Rectal smooth muscle tissue (tissue), 1 donor: ENCODE data around the gene MACROD2.
"Not testable (repeated sequence)": the region's sequence is repeated elsewhere in the genome, so short reads cannot be mapped to it uniquely, and the experiment has no call there.

Experiments
- H3K27ac ChIP-seq: one replicate; pipeline ENCODE4 v1.7.0; 2013; ENCODE audit warnings: low read depth, low read length, inconsistent platforms
- H3K27me3 ChIP-seq: one replicate; pipeline ENCODE4 v1.7.0; 2013; ENCODE audit warnings: low read length; ENCODE audit not compliant: control insufficient read depth, insufficient read depth
- H3K36me3 ChIP-seq: one replicate; pipeline ENCODE4 v1.7.0; 2013; ENCODE audit warnings: low read length; ENCODE audit not compliant: control insufficient read depth, insufficient read depth
- H3K4me1 ChIP-seq: one replicate; pipeline ENCODE4 v1.7.0; 2013; ENCODE audit warnings: low read length; ENCODE audit not compliant: control insufficient read depth, insufficient read depth
- H3K4me3 ChIP-seq: one replicate; pipeline ENCODE4 v1.7.0; 2013; ENCODE audit warnings: low read length
- H3K9ac ChIP-seq: one replicate; pipeline ENCODE4 v1.7.0; 2013; ENCODE audit warnings: low read length

Gene MACROD2

GRCh38 chr20:15496501-15497039 lies 1501.3 kb downstream of the MACROD2 start:
- H3K36me3 ChIP-seq, result no peaks in the 10 kb centered on the region
- H3K27ac ChIP-seq, result no peak overlapping the region
- no peaks in the 10 kb centered on the region for H3K27me3 ChIP-seq
- no peak overlapping the region for H3K9ac ChIP-seq
- no peak overlapping the region for H3K4me3 ChIP-seq
- H3K4me1 ChIP-seq, result no peaks in the 10 kb centered on the region

- Histone ChIP-seq H3K4me3 (no peak overlapping the region), H3K27ac (no peak overlapping the region), H3K9ac (no peak overlapping the region), H3K27me3 (no peaks in the 10 kb centered on the region), H3K4me1 (no peaks in the 10 kb centered on the region), H3K36me3 (no peaks in the 10 kb centered on the region)
Measured at GRCh38 chr20:15498926-15499325, 1503.6 kb downstream of the MACROD2 start.

DNA sequence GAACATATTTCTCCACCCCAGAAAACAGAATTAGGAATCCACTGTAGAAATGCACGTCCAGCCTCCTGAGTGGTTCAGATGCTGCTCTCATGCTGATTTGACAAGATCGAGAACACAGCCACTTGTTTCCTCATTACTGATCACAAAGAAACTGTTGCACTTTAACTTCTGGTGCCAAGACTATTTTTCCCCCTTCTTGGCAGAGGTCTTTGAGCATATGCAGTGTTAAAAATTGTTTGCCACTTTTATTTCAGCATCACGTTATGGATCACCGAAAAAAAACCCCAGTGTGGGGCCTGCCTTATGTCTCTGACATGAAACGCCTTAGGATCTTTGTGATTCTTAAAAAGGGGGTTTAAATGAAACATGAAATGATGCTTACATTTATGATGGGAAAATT lies 1511.0 kb downstream of the MACROD2 start:
- H3K4me1 ChIP-seq, result no peaks in the 10 kb centered on the region
- no peaks in the 10 kb centered on the region for H3K36me3 ChIP-seq
- no peak overlapping the region for H3K9ac ChIP-seq

DNA sequence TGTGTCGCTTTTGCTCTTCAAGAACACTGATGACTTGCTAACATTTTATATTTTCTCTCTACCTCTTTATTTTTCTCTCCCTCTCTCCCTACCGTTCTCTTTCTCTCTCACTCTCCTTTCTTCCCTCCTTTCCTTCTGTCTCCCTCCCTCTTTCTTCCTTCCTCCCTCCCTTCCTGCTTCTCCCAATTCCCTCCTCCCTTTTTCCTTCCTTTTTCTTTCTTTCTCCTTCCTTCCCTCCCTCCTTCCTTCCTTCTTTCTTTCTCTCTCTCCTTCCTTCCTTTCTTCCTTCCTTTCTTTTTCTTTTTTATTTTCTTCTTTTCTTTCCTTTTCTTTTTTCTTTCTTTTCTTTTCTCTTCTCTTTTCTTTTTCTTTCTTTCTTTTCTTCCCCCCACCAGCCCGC lies 1511.8 kb downstream of the MACROD2 start:
- Histone ChIP-seq H3K4me3 (no peak overlapping the region), H3K9ac (no peak overlapping the region), H3K27ac (no peak overlapping the region), H3K27me3 (no peaks in the 10 kb centered on the region), H3K4me1 (no peaks in the 10 kb centered on the region), H3K36me3 (no peaks in the 10 kb centered on the region)

More for the DNA sequence above, 1511.0 kb downstream of the MACROD2 start:
- H3K27ac ChIP-seq, result no peak overlapping the region
- no peak overlapping the region for H3K4me3 ChIP-seq
- no peaks in the 10 kb centered on the region for H3K27me3 ChIP-seq

GRCh38 chr20:15511551-15511950 lies 1516.2 kb downstream of the MACROD2 start:
- Histone ChIP-seq H3K9ac (no peak overlapping the region), H3K27me3 (no peaks in the 10 kb centered on the region), H3K27ac (no peak overlapping the region), H3K4me1 (no peaks in the 10 kb centered on the region), H3K36me3 (no peaks in the 10 kb centered on the region), H3K4me3 (no peak overlapping the region)

DNA sequence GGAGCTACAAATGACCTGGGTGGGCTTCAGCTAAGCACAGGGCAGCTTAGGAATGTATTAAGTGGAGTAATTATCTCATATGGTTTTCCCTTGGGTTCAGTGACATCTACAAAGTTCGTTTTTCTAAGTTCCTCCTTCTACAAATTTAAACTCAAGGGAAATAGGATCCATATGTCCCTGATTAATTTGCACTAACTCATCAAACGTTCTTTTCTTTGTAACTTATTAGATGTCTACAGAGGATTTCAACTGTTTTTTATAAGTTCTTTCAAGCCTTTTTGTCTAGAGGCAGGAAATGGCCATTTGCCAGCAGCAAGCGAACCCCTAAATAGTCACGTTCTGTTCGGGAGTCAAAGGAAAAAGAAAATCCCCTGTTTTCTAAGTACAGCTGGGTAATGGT lies 1517.6 kb downstream of the MACROD2 start:
- Histone ChIP-seq H3K27ac (no peak overlapping the region), H3K4me1 (no peaks in the 10 kb centered on the region), H3K36me3 (no peaks in the 10 kb centered on the region), H3K27me3 (no peaks in the 10 kb centered on the region), H3K4me3 (no peak overlapping the region), H3K9ac (no peak overlapping the region)

- Histone ChIP-seq H3K36me3 (no peaks in the 10 kb centered on the region), H3K9ac (no peak overlapping the region), H3K27me3 (no peaks in the 10 kb centered on the region), H3K27ac (no peak overlapping the region), H3K4me3 (no peak overlapping the region), H3K4me1 (no peaks in the 10 kb centered on the region)
Measured at GRCh38 chr20:15515691-15516090, 1520.4 kb downstream of the MACROD2 start.

- H3K27me3 ChIP-seq, result no peaks in the 10 kb centered on the region
- H3K4me1 ChIP-seq, result no peaks in the 10 kb centered on the region
- no peak overlapping the region for H3K4me3 ChIP-seq
- no peak overlapping the region for H3K27ac ChIP-seq
- no peaks in the 10 kb centered on the region for H3K36me3 ChIP-seq
- no peak overlapping the region for H3K9ac ChIP-seq
Measured at GRCh38 chr20:15520930-15521524, 1525.7 kb downstream of the MACROD2 start.

DNA sequence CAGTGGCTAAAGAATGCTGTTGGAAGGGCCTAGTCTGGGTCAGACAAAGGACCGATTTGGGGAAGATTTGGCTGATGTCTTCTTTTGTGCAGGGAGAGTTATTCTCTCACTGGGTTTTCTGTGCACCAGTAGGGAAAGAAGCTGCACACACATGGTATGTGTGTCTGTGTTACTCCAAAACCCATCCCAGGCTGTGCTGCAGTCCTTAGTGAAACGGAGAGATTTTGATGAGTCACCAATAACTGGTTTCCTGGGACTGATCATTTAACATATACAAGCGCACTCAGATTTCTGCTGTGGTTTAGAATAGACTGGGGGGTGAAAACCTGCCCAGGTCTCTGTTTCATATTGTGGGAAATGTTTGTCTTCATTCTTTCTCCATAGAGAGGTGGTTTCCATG lies 1528.1 kb downstream of the MACROD2 start:
- no peaks in the 10 kb centered on the region for H3K27me3 ChIP-seq
- H3K27ac ChIP-seq, result no peak overlapping the region
- no peak overlapping the region for H3K4me3 ChIP-seq
- no peaks in the 10 kb centered on the region for H3K36me3 ChIP-seq
- H3K9ac ChIP-seq, result no peak overlapping the region
- H3K4me1 ChIP-seq, result no peaks in the 10 kb centered on the region

- H3K4me1 ChIP-seq, result no peaks in the 10 kb centered on the region
- H3K36me3 ChIP-seq, result no peaks in the 10 kb centered on the region
- no peak overlapping the region for H3K27ac ChIP-seq
- H3K4me3 ChIP-seq, result no peak overlapping the region
- H3K27me3 ChIP-seq, result no peaks in the 10 kb centered on the region
- H3K9ac ChIP-seq, result no peak overlapping the region
Measured at GRCh38 chr20:15528391-15529111, 1533.2 kb downstream of the MACROD2 start.

GRCh38 chr20:15535863-15536262 lies 1540.5 kb downstream of the MACROD2 start:
- Histone ChIP-seq H3K9ac (no peak overlapping the region), H3K4me3 (no peak overlapping the region), H3K27ac (no peak overlapping the region), H3K27me3 (no peaks in the 10 kb centered on the region), H3K36me3 (no peaks in the 10 kb centered on the region), H3K4me1 (no peaks in the 10 kb centered on the region)

DNA sequence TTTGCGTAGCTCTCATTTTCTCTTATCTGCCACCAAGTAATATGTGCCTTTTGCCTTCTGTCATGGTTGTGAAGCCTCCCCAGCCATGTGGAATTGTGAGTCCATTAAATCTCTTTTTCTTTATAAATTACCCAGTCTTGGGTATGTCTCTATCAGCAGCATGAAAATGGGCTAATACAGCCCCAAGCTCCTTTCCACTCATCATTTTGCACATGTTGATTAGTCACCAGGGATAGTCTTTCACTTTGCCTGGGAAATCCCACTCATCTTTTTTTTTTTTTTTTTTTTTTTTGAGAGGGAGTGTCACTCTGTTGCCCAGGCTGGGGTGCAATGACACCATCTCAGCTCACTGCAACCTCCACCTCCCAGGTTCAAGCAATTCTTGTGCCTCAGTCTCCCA lies 1541.9 kb downstream of the MACROD2 start:
- not testable (repeated sequence) for H3K36me3 ChIP-seq, H3K9ac ChIP-seq, H3K4me1 ChIP-seq, H3K4me3 ChIP-seq, H3K27me3 ChIP-seq, H3K27ac ChIP-seq

DNA sequence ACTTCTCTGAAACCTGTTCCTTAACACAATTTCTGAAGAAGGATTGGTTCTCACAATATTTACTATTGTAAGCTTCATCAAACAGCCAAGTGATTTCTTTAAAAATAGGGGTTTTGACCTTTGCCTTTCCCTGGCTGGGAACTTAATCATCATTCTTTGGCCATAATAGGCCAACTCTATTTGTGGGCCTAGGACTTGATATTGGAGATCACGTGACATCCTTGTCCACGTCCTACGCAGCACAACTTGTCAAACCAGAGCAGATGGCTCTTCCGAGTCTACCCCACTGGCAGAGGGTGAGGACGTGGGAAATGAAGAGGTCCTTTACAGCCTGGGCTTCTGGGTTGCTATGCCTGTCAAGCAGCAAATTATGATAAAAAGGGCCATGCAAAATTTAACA lies 1547.3 kb downstream of the MACROD2 start:
- H3K4me1 ChIP-seq, result no peaks in the 10 kb centered on the region
- H3K27ac ChIP-seq, result no peak overlapping the region
- no peaks in the 10 kb centered on the region for H3K36me3 ChIP-seq
- H3K9ac ChIP-seq, result no peak overlapping the region
- no peak overlapping the region for H3K4me3 ChIP-seq
- no peaks in the 10 kb centered on the region for H3K27me3 ChIP-seq
